Tibial artery (tissue), 4 donors: ENCODE data around the gene MUC6.

Source experiments
- DNase-seq, 2 donors: peaks; one replicate each; pipeline ENCODE4 v3.0.0-alpha.2; 2019
- H3K27ac ChIP-seq, 2 donors: fragments of 200-600 bp; sonication (generic) in 1 of 2; 1 replicate in 1 of 2; 2 replicates in 1 of 2; pipeline ENCODE4 v1.5.1; 2018 to 2019; ENCODE audit warnings: mild to moderate bottlenecking in 1 of 2
- H3K27me3 ChIP-seq, 2 donors: fragments of 200-600 bp; sonication (generic) in 1 of 2; one replicate each; pipeline versions ENCODE4 v1.5.1 to v1.6.0; 2016 to 2019
- H3K36me3 ChIP-seq, 3 donors: fragments of 200-600 bp; sonication (generic) in 2 of 3; one replicate each; pipeline ENCODE4 v1.5.1; 2016 to 2019; ENCODE audit warnings: mild to moderate bottlenecking in 2 of 3
- H3K4me1 ChIP-seq, 4 donors: fragments of 200-600 bp; sonication (generic) in 2 of 4; 1 replicate in 3 of 4; 2 replicates in 1 of 4; pipeline ENCODE4 v1.5.1; 2016 to 2019
- H3K4me3 ChIP-seq, 2 donors: fragments of 200-600 bp; sonication (generic) in 1 of 2; 1 replicate in 1 of 2; 2 replicates in 1 of 2; pipeline ENCODE4 v1.5.1; 2018 to 2019; ENCODE audit warnings: mild to moderate bottlenecking in 2 of 2
- H3K9me3 ChIP-seq, 3 donors: fragments of 200-600 bp; sonication (generic) in 1 of 3; one replicate each; pipeline ENCODE4 v1.5.1; 2016 to 2019
- CTCF ChIP-seq, 2 experiments: fragments of 200-600 bp in 1 of 2; fragments of 450-650 bp in 1 of 2; IDR thresholded peaks; one replicate each; pipeline ENCODE4 v1.5.1; 2017 to 2019; ENCODE audit warnings: antibody characterized with exemption in 2 of 2, mild to moderate bottlenecking in 1 of 2, moderate library complexity in 1 of 2
- intact Hi-C: fragments of 100-400 bp; cut with DNase I; formaldehyde crosslinking; loops from one replicate; pipeline ENCODE4 v1.15.0; 2023; ENCODE audit warnings: low total_unique reads

Gene MUC6

DNA sequence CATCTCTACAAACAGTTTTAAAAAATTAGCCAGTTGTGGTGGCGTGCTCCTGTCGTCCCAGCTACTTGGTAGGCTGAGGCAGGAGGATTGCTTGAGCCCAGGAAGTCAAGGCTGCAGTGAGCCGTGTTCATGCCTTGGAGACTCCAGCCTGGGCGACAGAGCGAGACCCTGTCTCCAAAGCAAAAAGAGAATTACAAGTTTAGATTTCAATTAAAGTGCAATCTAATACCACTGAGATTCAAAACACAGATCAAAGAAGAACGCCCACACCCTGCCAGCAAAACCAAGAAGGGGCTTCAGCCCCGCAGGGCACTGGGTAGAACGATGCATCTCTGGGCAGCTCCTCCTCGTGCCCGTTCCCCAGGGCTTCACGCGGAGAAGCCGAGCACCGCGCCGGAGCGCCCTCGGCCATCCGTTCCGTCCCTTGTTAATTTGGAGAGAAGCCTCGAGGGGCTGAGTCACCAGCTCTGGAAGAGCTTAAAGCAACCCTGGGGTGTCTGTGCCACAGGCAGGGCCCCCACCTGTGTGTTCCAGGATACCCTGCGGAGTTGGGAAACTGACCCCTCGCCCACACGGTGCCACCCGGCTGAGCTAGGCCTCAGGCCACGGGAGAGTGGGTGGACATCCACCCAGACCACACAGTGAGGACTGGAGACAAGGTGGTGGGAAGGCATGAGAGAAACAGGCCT lies 63.9 kb downstream of the MUC6 start:
- H3K9me3 ChIP-seq: no peaks in the 10 kb centered on the region
- intact Hi-C loops: no loop called here
- H3K4me1 ChIP-seq: peaks cover 0 to 18% (median 0%) of the 10 kb centered on the region in 4 donors
- TF ChIP-seq CTCF (IDR thresholded peaks at IDR 0.05): no peak
- H3K36me3 ChIP-seq: peaks cover 52 to 77% (median 72%) of the 10 kb centered on the region in 3 donors
- no peaks in the 10 kb centered on the region for H3K27me3 ChIP-seq
- H3K4me3 ChIP-seq: no peak overlapping the region
- H3K27ac ChIP-seq: no peak overlapping the region
- DNase-seq: no peak

DNA sequence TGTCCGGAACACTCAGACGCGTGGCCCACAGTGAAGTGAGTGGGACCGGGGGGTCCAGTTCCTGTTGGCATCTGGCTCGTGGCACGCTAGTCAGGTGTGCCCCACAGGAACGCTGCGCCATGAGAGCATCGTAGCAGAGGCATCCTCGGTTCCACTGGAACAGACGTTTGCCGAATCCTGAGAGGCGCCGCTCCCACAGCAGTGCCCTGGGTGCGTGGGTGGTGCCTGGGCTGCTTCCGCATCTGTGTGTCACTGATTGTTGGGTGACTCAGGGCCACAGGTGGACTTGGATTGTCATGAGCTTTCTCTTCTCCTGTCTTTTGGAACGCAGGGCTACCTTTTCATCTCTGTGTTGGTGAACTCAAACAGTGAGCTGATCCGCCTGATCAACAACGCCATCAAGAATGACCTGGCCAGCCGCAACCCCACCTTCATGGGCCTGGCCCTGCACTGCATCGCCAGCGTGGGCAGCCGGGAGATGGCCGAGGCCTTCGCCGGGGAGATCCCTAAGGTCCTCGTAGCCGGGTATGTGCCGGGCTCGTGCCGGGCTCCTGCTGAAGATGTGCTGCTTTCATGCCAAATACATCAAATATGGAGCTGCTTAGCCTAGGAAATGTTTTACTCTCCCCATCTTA lies 64.7 kb downstream of the MUC6 start:
- Histone ChIP-seq H3K4me3 (no peak overlapping the region), H3K4me1 (peaks cover 0 to 18% (median 1%) of the 10 kb centered on the region in 4 donors), H3K27ac (no peak overlapping the region), H3K36me3 (peaks cover 46 to 69% (median 64%) of the 10 kb centered on the region in 3 donors), H3K9me3 (no peaks in the 10 kb centered on the region), H3K27me3 (no peaks in the 10 kb centered on the region)
- TF ChIP-seq CTCF (IDR thresholded peaks at IDR 0.05): no peak
- DNase-seq: no peak
- intact Hi-C loops: no loop called here

DNA sequence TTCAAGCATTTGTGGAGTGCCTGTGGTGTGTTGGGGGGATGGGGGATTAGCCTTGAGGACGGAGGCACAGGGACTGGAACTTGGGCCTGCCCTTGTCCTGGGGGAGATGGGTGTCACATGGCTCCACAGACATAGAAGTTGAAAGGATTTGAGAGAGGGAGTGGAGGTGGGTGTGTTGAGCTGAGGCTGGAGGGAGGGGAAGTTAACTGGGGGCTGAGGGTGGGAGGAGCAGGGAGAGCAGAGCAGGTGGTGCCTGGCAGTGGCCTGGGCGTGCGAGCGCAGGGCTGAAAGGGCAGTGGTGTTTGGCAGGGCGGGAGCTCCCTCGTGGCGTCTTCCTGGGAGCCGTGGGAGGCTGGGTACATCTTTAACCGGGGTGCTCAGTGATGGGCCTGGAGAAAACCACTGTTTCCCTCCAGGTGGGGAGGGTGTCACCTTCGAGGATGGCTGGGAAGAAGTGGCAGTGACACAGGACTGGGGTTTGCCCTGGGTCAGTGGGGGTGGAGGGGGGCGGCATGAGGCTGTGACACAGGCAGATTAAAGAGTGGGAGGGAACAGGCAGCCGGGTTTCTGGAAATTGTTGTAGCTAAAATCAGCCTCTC lies 65.3 kb downstream of the MUC6 start:
- H3K9me3 ChIP-seq: no peaks in the 10 kb centered on the region
- no peaks in the 10 kb centered on the region for H3K27me3 ChIP-seq
- no peak for DNase-seq
- no peak overlapping the region for H3K4me3 ChIP-seq
- H3K4me1 ChIP-seq: peaks cover 0 to 19% (median 5%) of the 10 kb centered on the region in 4 donors
- TF ChIP-seq CTCF (IDR thresholded peaks at IDR 0.05): no peak
- H3K27ac ChIP-seq: no peak overlapping the region
- intact Hi-C loops: no loop called here
- H3K36me3 ChIP-seq: peaks cover 41 to 62% (median 57%) of the 10 kb centered on the region in 3 donors

GRCh38 chr11:970319-970871 lies 66.1 kb downstream of the MUC6 start:
- intact Hi-C loops: no loop called here
- Histone ChIP-seq H3K4me1 (peaks cover 0 to 24% (median 5%) of the 10 kb centered on the region in 4 donors), H3K9me3 (no peaks in the 10 kb centered on the region), H3K27me3 (no peaks in the 10 kb centered on the region), H3K27ac (no peak overlapping the region), H3K4me3 (no peak overlapping the region), H3K36me3 (peaks cover 39 to 55% (median 50%) of the 10 kb centered on the region in 3 donors)
- no peak for DNase-seq
- no peak for TF ChIP-seq CTCF (IDR thresholded peaks at IDR 0.05)

- DNase-seq: no peak
- Histone ChIP-seq H3K4me3 (no peak overlapping the region), H3K9me3 (no peaks in the 10 kb centered on the region), H3K4me1 (peaks cover 0 to 26% (median 5%) of the 10 kb centered on the region in 4 donors), H3K27ac (no peak overlapping the region), H3K36me3 (peaks cover 38 to 49% (median 47%) of the 10 kb centered on the region in 3 donors), H3K27me3 (no peaks in the 10 kb centered on the region)
- intact Hi-C loops: no loop called here
- no peak for TF ChIP-seq CTCF (IDR thresholded peaks at IDR 0.05)
Observed at GRCh38 chr11:969651-970205, 66.8 kb downstream of the MUC6 start.
